GM10266 (cell line): ENCODE results near the gene GAL3ST1.
A peak's percentile ranks its signal among the peaks of the same experiment; 100 is the strongest.

ENCODE experiments used
- DNase-seq: peaks from one replicate; pipeline ENCODE4 v3.0.0; 2012; ENCODE audit errors: extremely low spot score
- CTCF ChIP-seq: IDR thresholded peaks from 2 replicates; pipeline ENCODE4 v1.5.1; 2012; ENCODE audit warnings: mild to moderate bottlenecking, low read depth; ENCODE audit not compliant: control insufficient read depth, insufficient read depth; ENCODE audit errors: missing control alignments

Gene GAL3ST1

GRCh38 chr22:30611197-30611596, 36.7 kb upstream of the GAL3ST1 start:
- no peak for DNase-seq

GRCh38 chr22:30610299-30610698, 35.8 kb upstream of the GAL3ST1 start:
- DNase-seq = no peak
- no peak for TF ChIP-seq CTCF

More at GRCh38 chr22:30611197-30611596, 36.7 kb upstream of the GAL3ST1 start:
- no peak for TF ChIP-seq CTCF

GRCh38 chr22:30609260-30610185, 35.1 kb upstream of the GAL3ST1 start:
- peak; percentile 63 for DNase-seq
- TF ChIP-seq CTCF = no peak

- DNase-seq = no peak
- no peak for TF ChIP-seq CTCF
These were observed 33.5 kb upstream of the GAL3ST1 start for GRCh38 chr22:30607939-30608338.

GRCh38 chr22:30607300-30607930, 33.0 kb upstream of the GAL3ST1 start:
- no peak for TF ChIP-seq CTCF
- no peak for DNase-seq

- DNase-seq = peak; percentile 64
- TF ChIP-seq CTCF = no peak
These were observed 32.2 kb upstream of the GAL3ST1 start, which contains the start of gene TCN2 for GRCh38 chr22:30606455-30607299. Gene TCN2 (plus strand): TSS chr22:30607174. CDS start chr22:30607332, 158 bp downstream.
